Vagina (tissue), 2 donors: ENCODE results near the gene LTBP2. TPM values are rescaled to one million over a fixed set of nuclear protein-coding genes. Genes with fewer than 3 reads are reported as not detected.

Experiments
- DNase-seq, 2 donors: peaks; one replicate each; pipeline ENCODE4 v3.0.0-alpha.2; 2017; ENCODE audit errors: extremely low spot score in 2 of 2
- H3K27ac ChIP-seq: fragments of 200-600 bp; sonication (generic); one replicate; pipeline ENCODE4 v1.5.1; 2019
- H3K27me3 ChIP-seq: fragments of 200-600 bp; sonication (generic); one replicate; pipeline ENCODE4 v1.5.1; 2019
- H3K36me3 ChIP-seq, 2 donors: fragments of 200-600 bp; sonication (generic); one replicate each; pipeline ENCODE4 v1.5.1; 2017 to 2019
- H3K4me1 ChIP-seq: fragments of 200-600 bp; sonication (generic); one replicate; pipeline ENCODE4 v1.5.1; 2019
- H3K4me3 ChIP-seq, 2 donors: fragments of 200-600 bp; sonication (generic); 1 replicate in 1 of 2; 2 replicates in 1 of 2; pipeline ENCODE4 v1.5.1; 2016 to 2019
- H3K9me3 ChIP-seq: fragments of 200-600 bp; sonication (generic); one replicate; pipeline ENCODE4 v1.5.1; 2019
- POLR2A ChIP-seq, 2 donors: fragments of 450-650 bp; IDR thresholded peaks; one replicate each; pipeline ENCODE4 v1.6.1; 2017; ENCODE audit warnings: antibody characterized with exemption in 2 of 2, mild to moderate bottlenecking in 2 of 2, moderate library complexity in 2 of 2
- POLR2AphosphoS5 ChIP-seq, 2 donors: sonication (generic); formaldehyde crosslinking; IDR thresholded peaks; one replicate each; pipeline ENCODE4 v1.9.0; 2017; ENCODE audit warnings: antibody characterized with exemption in 2 of 2, mild to moderate bottlenecking in 2 of 2, low read depth in 1 of 2; ENCODE audit not compliant: insufficient read depth in 1 of 2
- intact Hi-C: fragments of 100-400 bp; cut with DNase I; formaldehyde crosslinking; loops from one replicate; pipeline ENCODE4 v1.15.1; 2023
- total RNA-seq: library from RNA; depleted of rRNA; stranded (reverse); fragments of >200 nt; gene quantifications from one replicate; pipeline ENCODE4 v1.2.3, GENCODE V29; 2016
- TF ChIP-seq, protein P1 (sequence below), 3 experiments: fragments of 450-650 bp in 2 of 3; fragments of 200-600 bp in 1 of 3; sonication (generic) in 1 of 3; IDR thresholded peaks; one replicate each; pipeline ENCODE4 v1.5.1; 2017 to 2019; ENCODE audit warnings: antibody characterized with exemption in 3 of 3, mild to moderate bottlenecking in 2 of 3, moderate library complexity in 2 of 3

Gene LTBP2
- total RNA-seq, 1 donor from 2014 or later, result 52.5 TPM

DNA sequence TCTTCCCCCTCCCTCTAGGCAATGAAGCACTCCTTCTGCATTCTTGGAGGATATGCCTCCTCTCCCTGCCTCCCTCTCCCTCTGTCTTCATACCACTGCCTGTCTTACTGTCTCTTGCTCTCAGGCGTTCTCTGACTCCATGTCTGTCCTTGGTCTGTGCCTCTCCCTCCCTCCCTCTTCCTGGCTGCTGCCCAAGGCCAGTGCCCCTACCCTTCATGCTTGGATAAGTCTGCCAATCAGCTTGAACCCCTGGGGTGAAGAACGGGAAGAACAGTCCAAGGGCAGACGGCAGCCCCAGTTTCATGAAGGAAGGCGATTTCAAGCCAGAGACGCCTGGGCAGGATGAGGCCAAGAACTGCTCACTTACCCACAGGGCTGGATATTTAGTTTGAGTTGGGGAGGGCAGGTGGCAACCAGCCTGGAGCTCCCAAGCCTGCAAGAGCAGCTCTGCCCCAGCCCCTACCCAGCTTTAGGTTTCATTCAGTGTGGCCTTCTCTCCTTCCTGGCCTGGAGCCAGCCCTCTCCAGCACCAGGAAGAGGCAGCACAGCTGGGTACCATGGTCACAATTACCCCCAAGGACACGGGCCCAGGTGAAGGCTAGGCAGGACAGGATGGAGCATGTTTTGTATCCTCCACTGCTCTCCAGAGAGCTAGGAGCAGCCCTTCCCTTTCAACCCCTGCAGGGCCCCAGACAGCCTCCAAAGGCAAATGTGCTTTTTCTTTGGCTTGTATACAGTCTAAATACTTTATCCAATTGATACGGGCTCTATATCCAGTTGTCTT lies 35.8 kb upstream of the LTBP2 start:
- Histone ChIP-seq H3K9me3 (no peaks in the 10 kb centered on the region), H3K36me3 (no peaks in the 10 kb centered on the region), H3K27me3 (no peaks in the 10 kb centered on the region), H3K27ac (peak overlapping the region; percentile 44), H3K4me1 (peaks cover 37% of the 10 kb centered on the region), H3K4me3 (no peak overlapping the region)
- intact Hi-C loops, result no loop called here
- TF ChIP-seq, protein P1, sequence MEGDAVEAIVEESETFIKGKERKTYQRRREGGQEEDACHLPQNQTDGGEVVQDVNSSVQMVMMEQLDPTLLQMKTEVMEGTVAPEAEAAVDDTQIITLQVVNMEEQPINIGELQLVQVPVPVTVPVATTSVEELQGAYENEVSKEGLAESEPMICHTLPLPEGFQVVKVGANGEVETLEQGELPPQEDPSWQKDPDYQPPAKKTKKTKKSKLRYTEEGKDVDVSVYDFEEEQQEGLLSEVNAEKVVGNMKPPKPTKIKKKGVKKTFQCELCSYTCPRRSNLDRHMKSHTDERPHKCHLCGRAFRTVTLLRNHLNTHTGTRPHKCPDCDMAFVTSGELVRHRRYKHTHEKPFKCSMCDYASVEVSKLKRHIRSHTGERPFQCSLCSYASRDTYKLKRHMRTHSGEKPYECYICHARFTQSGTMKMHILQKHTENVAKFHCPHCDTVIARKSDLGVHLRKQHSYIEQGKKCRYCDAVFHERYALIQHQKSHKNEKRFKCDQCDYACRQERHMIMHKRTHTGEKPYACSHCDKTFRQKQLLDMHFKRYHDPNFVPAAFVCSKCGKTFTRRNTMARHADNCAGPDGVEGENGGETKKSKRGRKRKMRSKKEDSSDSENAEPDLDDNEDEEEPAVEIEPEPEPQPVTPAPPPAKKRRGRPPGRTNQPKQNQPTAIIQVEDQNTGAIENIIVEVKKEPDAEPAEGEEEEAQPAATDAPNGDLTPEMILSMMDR (IDR thresholded peaks at IDR 0.05), result no peak
- TF ChIP-seq POLR2A (IDR thresholded peaks at IDR 0.05) (no peak), POLR2AphosphoS5 (IDR thresholded peaks at IDR 0.05; ENCODE audit: insufficient read depth in 1 of 2, low read depth in 1 of 2) (no peak)
- no peak for DNase-seq

DNA sequence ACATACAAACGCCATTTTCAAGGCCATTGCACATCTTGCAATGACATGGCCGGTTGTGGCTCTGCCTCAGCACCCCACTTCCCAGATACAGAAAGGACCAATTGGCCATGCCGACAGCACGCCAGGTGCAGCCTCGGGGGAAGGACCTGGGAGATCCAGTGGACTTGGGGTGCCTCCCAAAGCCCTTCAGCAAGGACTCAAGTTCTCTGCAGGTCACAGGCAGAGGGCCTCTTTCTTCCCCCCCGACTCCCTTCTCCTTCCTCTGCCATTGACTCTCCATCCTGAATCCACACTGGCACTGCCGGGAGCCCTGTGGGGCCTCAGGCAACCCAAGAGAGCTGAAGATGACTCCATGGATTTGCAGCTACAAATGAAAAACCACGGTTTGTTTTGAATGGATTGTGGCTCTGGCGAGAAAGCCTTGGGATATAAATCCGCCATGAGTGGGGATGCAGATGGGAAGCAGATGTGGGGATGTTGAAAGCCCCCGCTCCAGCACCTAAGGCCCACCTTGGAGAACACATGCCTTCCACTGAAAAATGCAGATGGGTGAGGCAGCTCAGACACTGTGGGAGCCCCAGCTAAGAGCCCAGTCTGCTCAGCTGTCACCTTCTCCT lies 35.1 kb upstream of the LTBP2 start:
- H3K9me3 ChIP-seq, result no peaks in the 10 kb centered on the region
- H3K27ac ChIP-seq, result no peak overlapping the region
- no peak for TF ChIP-seq POLR2AphosphoS5 (IDR thresholded peaks at IDR 0.05; ENCODE audit: insufficient read depth in 1 of 2, low read depth in 1 of 2)
- TF ChIP-seq, protein P1 (IDR thresholded peaks at IDR 0.05), result no peak
- TF ChIP-seq POLR2A (IDR thresholded peaks at IDR 0.05), result no peak
- DNase-seq, result no peak
- intact Hi-C loops, result no loop called here
- H3K27me3 ChIP-seq, result no peaks in the 10 kb centered on the region
- H3K36me3 ChIP-seq, result no peaks in the 10 kb centered on the region
- peaks cover 37% of the 10 kb centered on the region for H3K4me1 ChIP-seq
- H3K4me3 ChIP-seq, result no peak overlapping the region

DNA sequence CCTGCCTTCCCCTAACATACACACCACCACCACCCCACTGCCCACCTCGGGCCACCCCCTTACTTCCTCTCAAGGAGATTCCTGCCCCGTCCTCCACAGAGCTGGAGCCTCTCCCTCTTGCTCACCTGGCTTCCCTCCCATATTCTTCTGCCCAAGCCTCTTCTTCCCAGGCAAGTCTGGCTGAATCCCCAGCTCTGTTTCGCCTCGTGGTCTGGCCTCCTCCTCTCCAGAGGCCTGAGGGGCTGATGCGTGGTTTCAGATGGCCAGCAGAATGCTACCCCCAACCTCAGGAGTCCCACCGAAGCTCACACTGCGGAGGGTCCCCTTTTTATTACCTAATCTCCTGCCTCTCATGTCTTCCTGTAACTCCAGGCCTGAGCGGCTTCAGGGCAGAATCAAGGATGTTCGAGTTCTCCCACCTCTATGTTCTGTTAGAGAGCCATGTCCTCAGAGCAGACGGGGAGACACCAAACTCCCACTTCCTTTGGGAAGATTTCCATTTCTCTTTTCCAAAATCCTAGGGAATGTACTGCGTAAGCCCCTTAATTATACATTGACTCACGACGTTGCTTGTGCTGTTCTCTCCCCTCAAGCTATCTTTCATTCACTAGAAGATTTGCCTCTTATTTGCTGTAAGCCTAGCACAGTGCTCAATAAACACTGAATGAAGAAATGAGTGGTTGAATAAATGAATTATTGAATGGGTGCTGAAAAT lies 33.9 kb upstream of the LTBP2 start:
- intact Hi-C loops, result no loop called here

DNA sequence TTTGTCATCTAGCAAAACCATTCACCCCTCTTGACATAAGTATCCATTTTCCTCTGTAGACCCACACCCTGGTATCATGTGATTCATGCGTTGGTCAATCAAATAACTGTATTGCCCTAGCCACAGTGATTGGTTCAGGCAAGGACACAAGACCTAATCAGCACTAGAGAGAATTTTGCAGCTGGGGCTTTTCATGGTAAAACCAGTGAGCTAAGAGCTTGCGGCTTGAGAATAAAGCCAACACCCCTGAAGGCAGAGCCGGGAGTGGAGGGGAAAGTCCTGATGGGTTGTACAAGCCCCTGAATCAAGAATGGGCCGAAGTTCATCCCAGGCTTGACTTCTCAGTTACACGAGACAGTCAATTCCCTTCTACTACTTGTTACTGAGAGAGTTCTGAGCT lies 33.2 kb upstream of the LTBP2 start:
- TF ChIP-seq POLR2A (IDR thresholded peaks at IDR 0.05) (no peak), POLR2AphosphoS5 (IDR thresholded peaks at IDR 0.05; ENCODE audit: insufficient read depth in 1 of 2, low read depth in 1 of 2) (no peak)
- TF ChIP-seq, protein P1 (IDR thresholded peaks at IDR 0.05), result no peak
- no peaks in the 10 kb centered on the region for H3K36me3 ChIP-seq
- intact Hi-C loops, result no loop called here
- H3K27me3 ChIP-seq, result no peaks in the 10 kb centered on the region
- H3K27ac ChIP-seq, result no peak overlapping the region
- H3K4me1 ChIP-seq, result peaks cover 35% of the 10 kb centered on the region
- no peak for DNase-seq
- H3K4me3 ChIP-seq, result no peak overlapping the region
- no peaks in the 10 kb centered on the region for H3K9me3 ChIP-seq

More for the DNA sequence above, 33.9 kb upstream of the LTBP2 start:
- no peaks in the 10 kb centered on the region for H3K9me3 ChIP-seq
- H3K36me3 ChIP-seq, result no peaks in the 10 kb centered on the region
- DNase-seq, result no peak
- no peaks in the 10 kb centered on the region for H3K27me3 ChIP-seq
- peak overlapping the region; percentile 5 for H3K27ac ChIP-seq
- H3K4me3 ChIP-seq, result no peak overlapping the region
- H3K4me1 ChIP-seq, result peaks cover 37% of the 10 kb centered on the region
- TF ChIP-seq POLR2AphosphoS5 (IDR thresholded peaks at IDR 0.05; ENCODE audit: insufficient read depth in 1 of 2, low read depth in 1 of 2), result no peak
- TF ChIP-seq POLR2A (IDR thresholded peaks at IDR 0.05), result no peak
- TF ChIP-seq, protein P1 (IDR thresholded peaks at IDR 0.05), result no peak
